A673 (cell line): ENCODE data around the gene DSCAML1. TPM values are rescaled to one million over a fixed set of nuclear protein-coding genes. Genes with fewer than 3 reads are reported as not detected.

ENCODE experiments used
- BruUV-seq: library from RNA; stranded (reverse); fragments of 400-500 nt; replicated peaks from 2 replicates; lab custom pipeline; 2021; lab: Mats Ljungman, UMichigan
- CTCF ChIA-PET: fragments of 300-600 bp; sonication (Branson Sonifier 250); formaldehyde crosslinking; loops from one replicate; lab custom pipeline; 2022; ENCODE audit warnings: antibody characterized with exemption; lab: Charles Lee
- POLR2A ChIA-PET: fragments of 300-600 bp; sonication (Branson Sonifier 250); formaldehyde crosslinking; loops from one replicate; lab custom pipeline; 2022; ENCODE audit warnings: antibody characterized with exemption; ENCODE audit not compliant: low non-redundant PET; lab: Charles Lee
- DNase-seq: peaks from one replicate; pipeline ENCODE4 v3.0.0-alpha.2; 2015; ENCODE audit warnings: low spot score
- H3K27ac ChIP-seq: fragments of 200-600 bp; sonication (generic); 2 replicates; pipeline ENCODE4 v1.5.1; 2016; ENCODE audit warnings: mixed run types, low read depth, mild to moderate bottlenecking, mixed read lengths, antibody characterized with exemption, low read length; ENCODE audit not compliant: poor library complexity, severe bottlenecking
- H3K27me3 ChIP-seq: fragments of 200-600 bp; sonication (generic); replicated peaks from 2 replicates; pipeline ENCODE4 v1.6.1; 2017; ENCODE audit warnings: mixed run types, low read depth, mild to moderate bottlenecking, mixed read lengths, antibody characterized with exemption, low read length; ENCODE audit not compliant: insufficient read depth, poor library complexity
- H3K36me3 ChIP-seq: fragments of 200-600 bp; sonication (generic); 2 replicates; pipeline ENCODE4 v1.6.1; 2016; ENCODE audit warnings: mixed run types, mild to moderate bottlenecking, mixed read lengths, antibody characterized with exemption, low read length; ENCODE audit not compliant: insufficient read depth, poor library complexity, severe bottlenecking
- H3K4me1 ChIP-seq: fragments of 200-600 bp; sonication (generic); 2 replicates; pipeline ENCODE4 v1.6.1; 2017; ENCODE audit warnings: mixed run types, mild to moderate bottlenecking, mixed read lengths, antibody characterized with exemption, low read length; ENCODE audit not compliant: insufficient read depth, poor library complexity, severe bottlenecking
- H3K4me3 ChIP-seq: fragments of 200-600 bp; sonication (generic); 2 replicates; pipeline ENCODE4 v1.5.1; 2016; ENCODE audit warnings: low read depth, mixed run types, mild to moderate bottlenecking, mixed read lengths, low read length; ENCODE audit not compliant: poor library complexity, severe bottlenecking
- H3K9me3 ChIP-seq: fragments of 200-600 bp; sonication (generic); 2 replicates; pipeline ENCODE4 v1.6.1; 2016; ENCODE audit warnings: mixed run types, low read depth, mild to moderate bottlenecking, mixed read lengths, antibody characterized with exemption, low read length; ENCODE audit not compliant: poor library complexity, severe bottlenecking
- EZH2 ChIP-seq: fragments of 200-600 bp; sonication (generic); IDR thresholded peaks from 2 replicates; pipeline ENCODE4 v1.6.1; 2017; ENCODE audit warnings: borderline replicate concordance, low read depth, mild to moderate bottlenecking, mixed read lengths, antibody characterized with exemption, low read length; ENCODE audit not compliant: poor library complexity, severe bottlenecking
- intact Hi-C: fragments of 100-400 bp; cut with micrococcal nuclease; formaldehyde crosslinking; loops from one replicate; pipeline ENCODE4 v1.10.0; 2022; ENCODE audit not compliant: unreplicated experiment
- total RNA-seq: library from RNA; stranded (reverse); gene quantifications from 2 replicates; pipeline ENCODE4 v1.2.3, GENCODE V29; 2021
- TF ChIP-seq, protein P1 (sequence below): fragments of 300-800, 200-600 bp; sonication (generic); conservative IDR thresholded peaks from 2 replicates; pipeline ENCODE4 v1.5.1; 2017; ENCODE audit warnings: low read depth, mild to moderate bottlenecking, antibody characterized with exemption, low read length, moderate library complexity, mixed read lengths

Gene DSCAML1
- total RNA-seq, 1 experiment from 2014 or later, result not detected

DNA sequence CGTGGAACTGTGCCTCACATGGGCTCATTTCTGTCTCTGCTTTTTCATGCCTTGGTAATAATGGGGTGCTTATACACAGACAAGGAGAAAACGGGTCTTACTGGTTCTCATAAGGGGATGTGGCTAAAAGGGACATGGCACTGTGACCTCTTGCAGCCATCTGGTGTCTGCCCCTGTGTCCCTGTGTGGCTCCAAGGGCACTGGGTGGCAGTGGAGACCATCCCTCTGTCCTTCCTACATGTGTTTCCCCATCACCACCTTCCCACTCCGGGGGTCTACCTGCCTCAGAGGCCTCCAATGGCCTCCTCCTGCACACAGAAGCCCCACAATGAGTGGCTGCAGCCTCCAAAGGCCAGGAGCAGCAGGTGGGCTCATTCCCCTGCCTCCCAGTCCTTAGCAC is 248.1 kb downstream of the DSCAML1 start:
- TF ChIP-seq, protein P1, sequence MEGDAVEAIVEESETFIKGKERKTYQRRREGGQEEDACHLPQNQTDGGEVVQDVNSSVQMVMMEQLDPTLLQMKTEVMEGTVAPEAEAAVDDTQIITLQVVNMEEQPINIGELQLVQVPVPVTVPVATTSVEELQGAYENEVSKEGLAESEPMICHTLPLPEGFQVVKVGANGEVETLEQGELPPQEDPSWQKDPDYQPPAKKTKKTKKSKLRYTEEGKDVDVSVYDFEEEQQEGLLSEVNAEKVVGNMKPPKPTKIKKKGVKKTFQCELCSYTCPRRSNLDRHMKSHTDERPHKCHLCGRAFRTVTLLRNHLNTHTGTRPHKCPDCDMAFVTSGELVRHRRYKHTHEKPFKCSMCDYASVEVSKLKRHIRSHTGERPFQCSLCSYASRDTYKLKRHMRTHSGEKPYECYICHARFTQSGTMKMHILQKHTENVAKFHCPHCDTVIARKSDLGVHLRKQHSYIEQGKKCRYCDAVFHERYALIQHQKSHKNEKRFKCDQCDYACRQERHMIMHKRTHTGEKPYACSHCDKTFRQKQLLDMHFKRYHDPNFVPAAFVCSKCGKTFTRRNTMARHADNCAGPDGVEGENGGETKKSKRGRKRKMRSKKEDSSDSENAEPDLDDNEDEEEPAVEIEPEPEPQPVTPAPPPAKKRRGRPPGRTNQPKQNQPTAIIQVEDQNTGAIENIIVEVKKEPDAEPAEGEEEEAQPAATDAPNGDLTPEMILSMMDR, result no peak
- TF ChIP-seq EZH2, result no peak
- Histone ChIP-seq H3K9me3 (no peaks in the 10 kb centered on the region), H3K27ac (no peak overlapping the region), H3K4me3 (no peak overlapping the region), H3K36me3 (no peaks in the 10 kb centered on the region), H3K27me3 (no peaks in the 10 kb centered on the region), H3K4me1 (peaks cover 19% of the 10 kb centered on the region)
- intact Hi-C loops, result no loop called here
- POLR2A ChIA-PET, result no interaction called here
- no TSS peak for BruUV-seq
- CTCF ChIA-PET, result interaction anchor here (1.0 kb wide), 1 partner anchor 123 kb away, joined by 3 read pairs; no protein-coding TSS in a partner anchor
- DNase-seq, result no peak

DNA sequence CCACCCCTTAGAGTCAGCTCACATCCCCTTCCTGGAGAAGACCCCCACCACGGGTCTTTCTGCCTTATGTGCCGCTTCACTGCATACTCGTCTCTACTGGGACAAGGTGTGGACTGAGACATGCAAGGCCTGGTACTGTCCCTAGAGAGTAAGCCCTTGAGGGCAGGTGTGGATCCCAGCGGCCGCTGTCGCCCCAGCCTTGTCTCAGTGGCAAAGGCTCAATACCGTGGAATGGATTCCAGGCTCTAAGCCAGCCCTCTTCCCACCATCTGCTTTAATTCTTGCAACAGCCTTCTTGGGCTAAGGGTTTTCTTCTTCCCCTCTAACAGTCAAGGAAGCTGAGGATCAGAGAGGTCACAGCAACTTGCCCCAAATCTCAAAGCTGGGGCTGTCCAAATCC is 249.1 kb downstream of the DSCAML1 start:
- ChIA-PET CTCF (no interaction called here), POLR2A (no interaction called here)
- Histone ChIP-seq H3K36me3 (no peaks in the 10 kb centered on the region), H3K27ac (no peak overlapping the region), H3K4me3 (no peak overlapping the region), H3K4me1 (peaks cover 19% of the 10 kb centered on the region), H3K27me3 (no peaks in the 10 kb centered on the region), H3K9me3 (no peaks in the 10 kb centered on the region)
- no TSS peak for BruUV-seq
- intact Hi-C loops, result no loop called here
- TF ChIP-seq EZH2, result no peak
- TF ChIP-seq, protein P1, result no peak
- no peak for DNase-seq

DNA sequence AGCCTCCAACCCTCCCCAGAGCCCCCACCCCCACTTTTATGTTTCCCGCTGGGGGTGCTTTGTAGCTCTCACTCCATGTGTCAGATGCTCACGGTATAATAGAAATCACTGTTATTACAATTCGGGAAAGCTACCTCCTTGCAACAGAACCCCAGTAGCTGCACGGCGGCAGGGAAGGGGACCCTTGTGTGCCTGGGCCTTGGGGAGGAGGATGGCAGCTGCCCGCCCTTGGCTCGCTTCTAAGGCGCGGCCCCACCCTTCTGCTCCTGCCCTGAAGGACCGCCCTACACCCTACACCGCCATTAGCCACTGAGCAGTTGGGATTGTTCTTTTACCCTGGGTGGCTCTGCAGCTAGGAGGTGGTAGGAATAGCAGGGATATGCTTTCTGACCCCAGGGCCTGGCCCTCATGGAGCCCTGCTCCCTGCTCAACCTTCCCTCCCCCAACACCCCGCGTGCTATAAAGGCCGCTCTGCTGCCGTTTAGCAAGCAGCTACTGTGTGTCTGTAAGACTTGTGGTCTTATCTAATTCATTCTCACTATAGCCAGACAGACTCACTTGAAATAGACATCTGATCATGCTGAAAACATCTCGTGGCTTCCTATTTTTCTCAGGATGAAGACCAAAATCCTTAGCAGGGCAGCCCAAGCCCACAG is 249.7 kb downstream of the DSCAML1 start:
- CTCF ChIA-PET, result no interaction called here
- no peak for DNase-seq

More for the DNA sequence above, 249.7 kb downstream of the DSCAML1 start:
- no peak overlapping the region for H3K4me3 ChIP-seq
- POLR2A ChIA-PET, result interaction anchor here (0.5 to 0.6 kb wide), 2 partner anchors 262 to 575 kb away, joined by 5 to 6 read pairs; no protein-coding TSS in a partner anchor
- BruUV-seq, result no TSS peak
- H3K36me3 ChIP-seq, result no peaks in the 10 kb centered on the region
- no peaks in the 10 kb centered on the region for H3K9me3 ChIP-seq
- no peaks in the 10 kb centered on the region for H3K27me3 ChIP-seq
- H3K4me1 ChIP-seq, result peaks cover 19% of the 10 kb centered on the region
- no peak overlapping the region for H3K27ac ChIP-seq
- intact Hi-C loops, result no loop called here
- no peak for TF ChIP-seq EZH2
- TF ChIP-seq, protein P1, result no peak
